HepG2 (cell line): ENCODE measurements around the gene CARMIL3. TPM values are rescaled to one million over a fixed set of nuclear protein-coding genes. Genes with fewer than 3 reads are reported as not detected.

Experiments used
- CEBPZ ChIP-seq: IDR thresholded peaks from 2 replicates; pipeline ENCODE4 v1.6.1; 2012; ENCODE audit warnings: low read length, improper control_type of control experiment
- DNMT1 ChIP-seq: sonication (generic); formaldehyde crosslinking; IDR thresholded peaks from 2 replicates; pipeline ENCODE4 v1.5.1; 2020; ENCODE audit warnings: mild to moderate bottlenecking, missing genetic modification reagents
- FOXO4 ChIP-seq: sonication (generic); formaldehyde crosslinking; conservative IDR thresholded peaks from 2 replicates; pipeline ENCODE4 v1.8.1; 2023; ENCODE audit warnings: missing genetic modification reagents
- GABPB1 ChIP-seq: IDR thresholded peaks from 2 replicates; pipeline ENCODE4 v1.6.1; 2016; ENCODE audit warnings: mild to moderate bottlenecking, missing genetic modification reagents, moderate library complexity, missing compliant biosample characterization
- HIC2 ChIP-seq: sonication (generic); formaldehyde crosslinking; IDR thresholded peaks from 2 replicates; pipeline ENCODE4 v1.9.0; 2022; ENCODE audit warnings: low read depth, missing genetic modification reagents
- JUND ChIP-seq: sonication (generic); formaldehyde crosslinking; IDR thresholded peaks from 2 replicates; pipeline ENCODE4 v1.8.0; 2022; ENCODE audit warnings: mild to moderate bottlenecking, missing genetic modification reagents
- KAT8 ChIP-seq: IDR thresholded peaks from 2 replicates; pipeline ENCODE4 v1.6.1; 2016; ENCODE audit warnings: missing genetic modification reagents, missing compliant biosample characterization
- MXD1 ChIP-seq: sonication (generic); formaldehyde crosslinking; IDR thresholded peaks from 2 replicates; pipeline ENCODE4 v1.4.0; 2020; ENCODE audit warnings: mild to moderate bottlenecking, missing genetic modification reagents
- POLR2AphosphoS5 ChIP-seq: IDR thresholded peaks from 2 replicates; pipeline ENCODE4 v1.6.1; 2012; ENCODE audit warnings: low read depth, low read length
- RBM39 ChIP-seq: fragments of 200-400 bp; formaldehyde crosslinking; IDR thresholded peaks from one replicate; pipeline ENCODE4 v1.6.1; 2018; ENCODE audit warnings: antibody characterized with exemption, mild to moderate bottlenecking, low read depth, low read length; ENCODE audit not compliant: poor library complexity, severe bottlenecking
- TRAFD1 ChIP-seq: sonication (generic); formaldehyde crosslinking; IDR thresholded peaks from 2 replicates; pipeline ENCODE4 v1.5.1; 2020; ENCODE audit warnings: missing genetic modification reagents, mild to moderate bottlenecking, borderline replicate concordance
- ZFY ChIP-seq: sonication (generic); formaldehyde crosslinking; IDR thresholded peaks from 2 replicates; pipeline ENCODE4 v1.4.0; 2020; ENCODE audit warnings: missing genetic modification reagents
- ZNF225 ChIP-seq: sonication (generic); formaldehyde crosslinking; IDR thresholded peaks from 2 replicates; pipeline ENCODE4 v1.4.0; 2020; ENCODE audit warnings: mild to moderate bottlenecking, missing genetic modification reagents
- ZNF256 ChIP-seq: sonication (generic); formaldehyde crosslinking; conservative IDR thresholded peaks from 2 replicates; pipeline ENCODE4 v1.4.0; 2020; ENCODE audit warnings: missing genetic modification reagents
- ZNF431 ChIP-seq: sonication (generic); formaldehyde crosslinking; IDR thresholded peaks from 2 replicates; pipeline ENCODE4 v1.9.0; 2022; ENCODE audit warnings: missing genetic modification reagents, low read depth, mild to moderate bottlenecking, borderline replicate concordance
- ZNF441 ChIP-seq: sonication (generic); formaldehyde crosslinking; IDR thresholded peaks from 2 replicates; pipeline ENCODE4 v1.7.0; 2021; ENCODE audit warnings: missing genetic modification reagents, borderline replicate concordance
- ZNF580 ChIP-seq: IDR thresholded peaks from 2 replicates; pipeline ENCODE4 v1.6.1; 2016; ENCODE audit warnings: low read depth, borderline replicate concordance
- ZNF614 ChIP-seq: IDR thresholded peaks from 2 replicates; pipeline ENCODE4 v1.6.1; 2018; ENCODE audit warnings: missing biosample characterization, missing genetic modification reagents, inconsistent platforms, borderline replicate concordance
- ZNF703 ChIP-seq: sonication (generic); formaldehyde crosslinking; IDR thresholded peaks from 2 replicates; pipeline ENCODE4 v1.5.1; 2020; ENCODE audit warnings: missing genetic modification reagents, mild to moderate bottlenecking, moderate library complexity, borderline replicate concordance
- polyA plus RNA-seq, 8 experiments: library from polyadenylated mRNA; depleted of rRNA in 3 of 8; stranded (reverse) in 7 of 8; unstranded in 1 of 8; fragments of >200 nt; fragmentation: Illumina TruSeq in 4 of 8; extraction: Trizol in 4 of 8; gene quantifications; 2 replicates each; pipeline versions ENCODE4 v1.2.1 to v1.2.3, GENCODE V29; 2011 to 2016; ENCODE audit warnings: low read depth in 4 of 8, missing spikeins in 1 of 8, mixed read lengths in 1 of 8; ENCODE audit not compliant: insufficient read depth in 1 of 8
- total RNA-seq, 5 experiments: library from RNA; depleted of rRNA; stranded (reverse); fragments of >200 nt; fragmentation: Illumina TruSeq; extraction: Trizol; gene quantifications; 2 replicates each; pipeline ENCODE4 v1.2.3, GENCODE V29; 2016; ENCODE audit warnings: low read depth in 1 of 5

The CARMIL3 gene
- total and polyA plus RNA-seq, 2 of the 13 experiments (the other 11 are each of a cell fraction or from before 2014, with no cell fraction given), result 0.27 to 0.55 TPM

GRCh38 chr14:24114532-24115421, 63.0 kb downstream of the CARMIL3 start, which contains the start of the genes DCAF11 and NRL (continued):
- TF ChIP-seq FOXO4 (CRISPR knock-in tag) (no peak), POLR2AphosphoS5 (peak; percentile 92), ZNF256 (CRISPR knock-in tag) (peak; percentile 57; the same call in 1 of the 2 replicates), ZNF614 (CRISPR knock-in tag) (peak; percentile 89), ZNF225 (peak; percentile 98), DNMT1 (CRISPR knock-in tag) (peak; percentile 99), ZNF703 (no peak), KAT8 (peak; percentile 82), ZNF441 (CRISPR knock-in tag) (peak; percentile 78), GABPB1 (peak; percentile 93), HIC2 (no peak; the same call in 1 of the 2 replicates), MXD1 (CRISPR knock-in tag) (peak; percentile 99), CEBPZ (peak; percentile 88), ZNF580 (CRISPR knock-in tag) (peak; percentile 99), ZFY (CRISPR knock-in tag) (peak; percentile 93), RBM39 (peak; percentile 92), ZNF431 (CRISPR knock-in tag) (no peak), JUND (peak; percentile 37; the same call in 1 of the 2 replicates), TRAFD1 (CRISPR knock-in tag) (peak; percentile 90; the same call in 1 of the 2 replicates)
